WERI-Rb-1 (cell line): ENCODE results near the gene CCL4L2.
"Not testable (repeated sequence)": the region's sequence is repeated elsewhere in the genome, so short reads cannot be mapped to it uniquely, and the experiment has no call there.

Source experiments
- DNase-seq: peaks from one replicate; pipeline ENCODE4 v3.0.0-alpha.2; 2020
- H3K27ac ChIP-seq: fragments of 250-450 bp; sonication (Bioruptor Pico); 2 replicates; pipeline ENCODE4 v1.5.1; 2020; ENCODE audit warnings: mild to moderate bottlenecking, moderate library complexity
- H3K27me3 ChIP-seq: fragments of 250-450 bp; sonication (Bioruptor Pico); 2 replicates; pipeline ENCODE4 v1.5.1; 2021; ENCODE audit warnings: mild to moderate bottlenecking, low read depth, moderate library complexity; ENCODE audit not compliant: insufficient read depth, severe bottlenecking
- H3K36me3 ChIP-seq: fragments of 250-450 bp; sonication (Bioruptor Pico); 2 replicates; pipeline ENCODE4 v1.5.1; 2020; ENCODE audit warnings: mild to moderate bottlenecking, moderate library complexity
- H3K4me3 ChIP-seq: 2 replicates; pipeline ENCODE4 v1.5.1; 2011; ENCODE audit warnings: low read depth, mild to moderate bottlenecking, control low read depth, low read length
- H3K9me3 ChIP-seq: fragments of 250-450 bp; sonication (Bioruptor Pico); 2 replicates; pipeline ENCODE4 v1.5.1; 2021; ENCODE audit warnings: mild to moderate bottlenecking, moderate library complexity; ENCODE audit not compliant: severe bottlenecking

The CCL4L2 gene

DNA sequence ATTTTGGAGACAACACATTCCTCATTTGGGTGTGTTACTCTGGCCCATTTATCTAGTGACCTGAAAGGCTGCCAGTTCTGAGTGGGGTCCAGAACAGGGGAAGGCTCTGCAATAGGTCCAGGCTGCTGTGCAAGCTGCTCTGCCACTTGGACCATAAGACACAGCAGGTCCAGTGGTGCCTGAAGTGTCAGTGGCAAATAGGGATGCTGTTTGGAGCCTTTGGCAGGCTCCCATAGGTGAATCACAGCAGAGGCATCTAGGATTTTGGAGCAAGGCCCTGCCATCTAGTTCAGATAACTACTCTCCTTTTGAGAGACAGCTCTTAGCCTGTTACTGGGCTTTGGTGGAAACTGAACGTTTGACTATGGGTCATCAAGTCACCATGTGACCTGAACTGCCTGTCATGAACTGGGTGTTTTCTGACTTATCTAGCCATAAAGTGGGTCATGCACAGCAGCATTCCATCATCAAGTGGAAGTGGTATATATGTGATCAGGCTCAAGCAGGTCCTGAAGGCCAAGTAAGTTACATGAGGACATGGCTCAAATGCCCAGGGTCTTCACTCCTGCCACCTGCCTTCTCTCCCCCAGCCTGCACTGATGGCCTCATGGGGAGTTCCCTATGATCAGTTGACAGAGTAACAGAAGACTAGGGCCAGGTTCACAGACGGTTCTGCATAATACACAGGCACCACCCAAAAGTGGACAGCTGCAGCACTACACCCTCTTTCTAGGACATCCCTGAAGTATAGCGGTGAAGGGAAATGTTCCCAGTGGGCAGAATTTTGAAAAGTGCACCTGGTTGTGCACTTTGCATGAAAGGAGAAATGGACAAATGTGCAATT lies 10.1 kb downstream of the CCL4L2 start:
- peaks cover 13% of the 10 kb centered on the region for H3K9me3 ChIP-seq
- not testable (repeated sequence) for H3K36me3 ChIP-seq, H3K27me3 ChIP-seq, H3K27ac ChIP-seq, DNase-seq, H3K4me3 ChIP-seq

GRCh38 chr17:36221581-36222100 lies 10.8 kb downstream of the CCL4L2 start:
- not testable (repeated sequence) for H3K36me3 ChIP-seq, H3K27me3 ChIP-seq

GRCh38 chr17:36222967-36223366 lies 12.1 kb downstream of the CCL4L2 start:
- not testable (repeated sequence) for DNase-seq, H3K9me3 ChIP-seq, H3K36me3 ChIP-seq, H3K27ac ChIP-seq, H3K27me3 ChIP-seq, H3K4me3 ChIP-seq

More at GRCh38 chr17:36221581-36222100, 10.8 kb downstream of the CCL4L2 start:
- H3K4me3 ChIP-seq, DNase-seq, H3K27ac ChIP-seq: not testable (repeated sequence)
- peaks cover 13% of the 10 kb centered on the region for H3K9me3 ChIP-seq

- DNase-seq, H3K27ac ChIP-seq, H3K27me3 ChIP-seq, H3K9me3 ChIP-seq, H3K4me3 ChIP-seq, H3K36me3 ChIP-seq: not testable (repeated sequence)
These were observed 18.8 kb downstream of the CCL4L2 start for GRCh38 chr17:36229644-36230043.

DNA sequence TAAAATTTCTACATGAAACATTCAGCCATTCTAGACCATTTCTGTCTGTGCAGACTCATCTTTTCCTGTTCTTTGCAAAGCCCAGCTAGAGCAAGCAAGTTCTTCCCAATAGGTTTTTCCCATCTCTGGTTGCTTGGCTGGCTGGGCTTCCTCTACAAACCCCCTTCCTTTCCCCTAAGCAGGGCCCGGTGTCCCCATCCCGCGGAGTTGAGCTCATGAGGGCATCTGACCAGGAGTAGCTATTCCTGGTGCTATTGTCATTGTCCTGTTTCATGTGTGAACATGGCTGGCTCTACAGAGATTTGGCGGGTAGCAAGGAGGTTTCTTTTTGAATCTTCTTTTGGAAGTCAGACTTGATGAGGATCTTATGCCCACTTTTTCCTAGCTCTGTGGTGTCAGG lies 31.2 kb downstream of the CCL4L2 start:
- not testable (repeated sequence) for H3K9me3 ChIP-seq, DNase-seq, H3K27ac ChIP-seq, H3K27me3 ChIP-seq, H3K4me3 ChIP-seq, H3K36me3 ChIP-seq
